Measurements from ENCODE around the gene CADM2.
"Not testable (repeated sequence)": the region's sequence is repeated elsewhere in the genome, so short reads cannot be mapped to it uniquely, and the experiment has no call there.

CADM2 gene

DNA sequence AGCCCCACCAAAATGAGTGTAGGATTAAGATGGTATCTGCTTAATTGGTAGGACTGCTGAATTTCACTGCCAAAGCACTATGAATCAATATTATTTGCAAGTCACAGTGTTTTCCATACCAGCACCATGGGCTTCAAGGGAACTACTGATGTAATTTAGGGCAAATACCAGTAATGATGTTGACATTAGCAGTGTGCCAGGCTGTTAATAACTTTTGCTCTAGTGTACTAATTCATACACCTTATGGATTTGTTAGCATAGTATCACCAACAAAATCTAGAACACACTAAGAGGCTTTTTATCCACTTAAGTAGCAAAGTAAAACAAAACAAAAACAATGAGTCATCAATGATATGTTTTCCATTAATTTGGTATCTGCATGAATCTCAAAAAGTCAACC is 888.2 kb downstream of the CADM2 start:
- no peak for DNase-seq

DNA sequence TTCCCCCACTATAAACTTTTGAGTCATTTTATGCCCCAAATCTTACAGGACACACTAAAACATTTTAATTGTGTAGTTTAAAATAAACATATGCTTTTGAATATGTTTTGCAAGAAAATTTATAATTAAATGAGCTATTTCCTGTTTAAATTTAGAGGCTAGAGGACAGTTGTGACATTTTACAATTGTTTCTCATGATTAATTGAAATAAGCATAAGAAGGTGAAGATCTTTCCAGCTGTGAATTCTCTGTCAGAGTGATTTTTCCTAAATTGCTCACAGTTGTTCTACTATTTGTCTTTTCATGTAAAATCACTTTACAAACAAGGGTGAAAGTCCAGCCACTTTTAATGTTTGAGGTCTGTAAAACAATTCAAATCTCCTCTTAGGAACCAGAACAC is 892.3 kb downstream of the CADM2 start:
- DNase-seq, result no peak

DNA sequence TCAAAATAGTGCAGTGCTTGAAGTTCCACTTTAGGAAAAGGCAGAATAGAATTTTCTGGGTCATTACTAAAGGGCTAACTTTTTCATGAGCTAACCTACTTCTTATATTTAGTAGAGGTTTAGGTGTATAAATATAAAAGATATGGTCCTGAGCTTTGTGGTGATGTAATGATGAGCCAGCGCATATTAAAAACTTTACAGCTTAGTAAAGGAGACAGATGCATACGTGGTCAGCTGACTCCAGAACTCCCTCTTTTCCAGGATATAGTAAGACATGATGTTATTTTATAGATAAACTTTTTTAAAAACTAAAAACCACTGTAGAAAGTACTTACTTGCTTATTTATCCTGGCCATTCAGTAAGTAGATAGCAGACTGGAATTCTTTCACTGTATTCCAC is 895.0 kb downstream of the CADM2 start:
- no peak for DNase-seq

DNA sequence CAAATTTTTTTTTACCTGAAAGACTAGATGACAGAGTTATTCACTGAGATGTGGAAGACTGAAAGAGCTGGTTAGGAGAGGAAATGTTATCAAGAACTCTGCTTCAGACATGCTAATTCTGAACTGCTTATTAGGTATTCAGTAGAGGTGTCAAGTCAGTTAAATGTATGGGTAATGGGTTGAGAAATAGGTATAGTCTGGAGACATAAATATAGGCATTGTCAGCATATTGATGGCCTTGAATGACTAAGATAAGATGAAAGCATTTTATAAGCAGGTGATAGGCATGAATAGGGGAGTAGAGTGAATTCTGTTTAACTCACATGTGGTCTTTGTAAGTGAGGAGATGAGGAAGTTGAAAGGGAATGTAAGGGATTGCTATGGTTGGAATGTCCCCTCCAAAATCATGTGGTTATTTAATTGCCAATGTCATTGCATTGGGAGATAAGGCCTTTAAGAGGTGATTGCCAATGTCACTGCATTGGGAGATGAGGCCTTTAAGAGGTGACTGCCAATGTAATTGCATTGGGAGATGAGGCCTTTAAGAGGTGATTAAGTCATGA is 904.2 kb downstream of the CADM2 start:
- no peak for DNase-seq

DNA sequence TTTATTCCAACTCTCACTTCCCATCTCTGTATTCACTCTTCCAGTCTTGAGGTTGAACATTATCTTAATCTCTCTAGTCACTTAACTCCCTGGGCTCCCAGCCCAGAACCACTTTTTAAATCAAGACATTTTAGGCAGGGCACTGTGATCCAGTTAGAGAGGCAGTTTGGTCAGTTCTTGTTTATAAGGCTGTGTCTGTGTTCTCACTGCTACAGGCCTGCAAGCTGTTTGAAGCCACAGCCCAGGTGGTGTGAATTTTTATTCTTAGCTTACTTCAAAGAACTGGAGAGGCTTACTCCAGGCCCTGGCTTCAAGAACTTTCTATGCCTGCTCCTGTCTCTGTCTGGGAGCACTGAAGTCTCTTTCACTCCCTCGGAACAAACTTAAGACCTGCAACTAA is 906.1 kb downstream of the CADM2 start:
- no peak for DNase-seq

DNA sequence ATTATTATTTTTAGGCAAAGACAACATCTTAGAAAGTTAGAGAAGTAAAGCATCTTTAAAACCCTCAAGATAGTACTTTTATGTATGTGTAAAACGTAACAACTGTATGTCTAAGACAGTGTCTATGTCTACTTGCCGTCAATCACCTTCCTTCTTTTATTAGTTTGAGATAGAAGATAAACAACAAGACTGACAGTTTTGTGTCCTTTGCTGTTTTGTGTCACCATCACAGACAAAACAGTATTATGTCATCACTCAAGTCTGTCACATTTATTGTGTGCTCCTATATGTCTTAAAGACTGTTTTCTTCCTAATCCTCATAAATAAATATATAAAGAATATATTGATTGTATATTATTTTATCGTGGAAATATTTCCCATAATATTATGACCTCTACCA is 908.3 kb downstream of the CADM2 start:
- DNase-seq, result no peak

DNA sequence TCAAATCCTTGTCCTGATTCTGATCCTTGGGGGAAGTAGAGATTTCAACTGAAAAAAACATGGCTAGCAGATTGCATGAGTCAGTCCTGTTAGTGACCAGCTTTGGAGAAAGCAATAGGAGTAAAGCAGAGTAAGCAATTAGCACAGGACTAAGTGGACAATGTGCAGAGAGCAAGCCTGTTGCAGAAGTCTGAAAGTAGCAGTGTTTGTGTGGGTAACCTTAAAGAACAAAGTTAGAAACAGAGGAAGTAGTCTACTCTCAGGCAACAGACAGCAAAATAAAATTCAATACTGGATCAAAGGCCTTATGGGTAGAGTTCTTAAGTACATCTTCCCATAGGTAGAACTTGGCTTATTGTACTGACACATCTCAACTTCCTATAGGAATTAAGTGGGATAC is 916.8 kb downstream of the CADM2 start:
- DNase-seq, result no peak

DNA sequence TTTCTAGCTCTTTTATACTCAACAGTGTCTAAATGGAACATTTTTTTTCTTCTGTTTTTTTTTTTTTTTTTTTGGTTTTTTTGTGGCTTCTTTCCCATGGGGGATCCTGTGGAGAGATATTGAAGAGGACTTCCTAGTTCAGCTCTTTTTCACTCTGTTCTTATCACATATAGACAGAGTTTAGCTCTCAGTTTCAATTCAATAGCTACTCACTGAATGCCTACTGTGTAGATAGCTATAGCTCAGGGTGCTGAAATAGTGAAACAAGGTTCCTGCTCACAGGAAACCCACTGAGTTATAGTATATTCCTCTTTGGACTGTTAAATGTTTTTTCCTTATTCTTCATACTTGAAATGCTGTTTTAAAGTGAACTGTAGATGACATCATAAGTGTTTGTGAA is 918.8 kb downstream of the CADM2 start:
- no peak for DNase-seq

DNA sequence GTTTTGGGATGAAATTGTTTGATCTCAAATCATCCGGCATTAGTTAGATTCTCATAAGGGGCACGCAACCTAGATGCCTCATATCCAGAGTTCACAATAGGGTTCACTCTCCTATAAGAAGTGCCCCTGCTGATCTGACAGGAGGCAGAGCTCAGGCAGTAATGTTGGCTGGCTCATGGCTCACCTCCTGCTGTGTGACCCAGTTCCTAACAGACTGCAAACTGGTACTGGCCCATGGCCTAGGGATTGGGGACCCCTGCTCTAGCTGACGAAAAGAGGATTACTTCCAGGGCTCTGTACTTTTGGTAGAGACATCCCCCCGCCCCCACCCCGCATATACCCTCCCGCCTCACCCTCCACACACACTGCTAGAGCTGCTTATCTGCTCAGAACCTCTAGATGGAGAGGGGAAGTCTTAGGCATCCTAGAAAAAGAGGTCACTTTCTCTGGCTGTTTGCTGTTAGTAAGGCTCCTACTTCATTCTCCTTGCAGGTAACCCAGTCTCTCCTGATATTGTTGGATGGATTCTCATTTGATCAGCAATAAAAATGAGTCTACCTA is 923.1 kb downstream of the CADM2 start:
- no peak for DNase-seq

DNA sequence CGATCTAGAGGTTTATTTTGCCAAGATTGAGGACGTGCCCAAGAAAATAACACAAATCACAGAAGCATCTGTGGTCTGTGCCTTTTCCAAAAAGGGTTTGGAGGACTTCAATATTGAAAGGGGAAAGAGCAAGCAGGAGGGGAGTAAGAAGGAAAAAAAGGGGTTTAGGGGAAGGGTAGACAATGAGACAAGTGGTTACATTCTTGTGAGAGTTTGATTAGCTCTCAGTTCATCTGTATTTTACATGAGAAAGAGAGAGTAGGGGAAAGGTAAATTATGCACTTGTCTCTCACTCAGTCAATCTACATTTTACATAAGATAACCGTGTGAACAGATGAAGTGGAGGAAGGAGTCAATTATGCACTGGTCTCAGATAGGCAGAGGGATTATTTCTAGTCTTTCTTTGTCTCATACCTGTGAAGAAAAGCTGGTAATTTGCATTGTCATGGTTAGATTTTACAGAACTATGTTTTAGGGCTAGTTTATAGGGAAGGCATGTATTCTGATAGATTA is 931.3 kb downstream of the CADM2 start:
- DNase-seq, result no peak

DNA sequence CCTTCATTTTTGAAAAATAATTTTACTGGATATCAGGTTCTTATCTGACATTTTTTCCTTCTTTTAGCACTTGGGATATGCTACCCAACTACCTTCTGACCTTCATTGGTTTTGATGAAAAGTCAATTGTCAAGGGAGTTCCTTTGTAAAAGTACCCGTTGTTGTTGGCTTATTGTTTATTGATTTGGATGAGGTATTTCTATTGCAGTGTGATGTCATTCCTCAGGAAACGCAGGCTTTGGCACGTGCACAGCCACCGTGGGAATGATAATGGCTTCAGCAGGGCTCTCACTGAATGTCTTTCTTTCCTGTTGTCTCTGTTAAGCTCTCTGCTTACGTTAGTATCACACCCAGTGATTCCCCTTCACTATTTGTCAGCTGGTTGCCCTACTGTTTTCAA is 944.6 kb downstream of the CADM2 start:
- DNase-seq, result no peak

DNA sequence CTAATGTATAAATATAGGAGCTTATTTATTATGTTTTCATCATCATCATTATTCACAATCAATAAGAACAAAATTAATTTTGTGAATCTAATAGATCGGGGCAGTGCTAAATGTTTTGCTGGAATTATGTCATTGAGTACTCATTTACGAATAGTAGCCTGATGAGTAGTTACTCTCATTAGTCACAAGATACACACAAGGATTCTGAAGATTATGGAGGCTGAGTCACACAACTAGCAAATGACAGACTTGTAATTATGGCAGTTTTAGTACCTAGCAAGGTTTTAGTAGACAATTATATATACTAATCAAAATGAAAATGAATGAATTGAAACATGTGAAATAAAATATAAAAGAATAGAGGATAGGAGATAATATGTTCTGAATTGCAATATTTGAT is 954.2 kb downstream of the CADM2 start:
- DNase-seq, result no peak

DNA sequence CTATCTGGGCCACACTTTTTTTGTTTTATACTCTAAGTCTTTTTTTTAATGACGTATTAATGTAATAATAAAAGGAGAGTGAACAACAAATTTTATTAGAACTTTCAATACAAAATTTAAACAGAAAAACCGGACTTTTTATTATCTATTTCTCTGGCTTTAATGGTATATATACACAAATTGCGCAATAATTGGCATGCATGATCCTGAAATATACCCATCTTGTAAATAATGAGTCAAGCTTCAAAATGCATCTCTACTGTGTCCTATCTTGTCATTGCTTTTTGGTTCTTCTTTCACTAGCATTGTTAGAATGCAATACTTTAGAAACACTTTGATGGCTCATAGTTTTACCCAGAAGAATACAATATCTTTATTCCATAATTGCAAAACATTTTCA is 963.6 kb downstream of the CADM2 start:
- no peak for DNase-seq

DNA sequence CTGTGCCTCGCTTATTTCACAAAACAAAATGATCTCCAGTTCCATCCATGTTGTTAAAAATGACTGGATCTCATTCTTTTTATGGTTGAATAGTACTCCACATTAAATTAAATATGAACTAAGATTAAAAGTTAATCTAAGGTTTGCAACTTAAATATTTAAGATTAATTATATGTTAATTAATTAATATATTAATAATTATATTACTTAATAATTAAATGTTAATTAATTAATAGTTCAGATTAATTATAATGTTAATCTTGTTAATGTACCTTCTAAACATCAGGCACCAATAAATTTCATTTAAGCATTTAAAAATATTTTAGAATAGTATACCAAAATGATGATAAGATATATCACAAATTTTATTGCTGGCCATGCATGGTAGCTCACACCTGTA is 971.9 kb downstream of the CADM2 start:
- no peak for DNase-seq

DNA sequence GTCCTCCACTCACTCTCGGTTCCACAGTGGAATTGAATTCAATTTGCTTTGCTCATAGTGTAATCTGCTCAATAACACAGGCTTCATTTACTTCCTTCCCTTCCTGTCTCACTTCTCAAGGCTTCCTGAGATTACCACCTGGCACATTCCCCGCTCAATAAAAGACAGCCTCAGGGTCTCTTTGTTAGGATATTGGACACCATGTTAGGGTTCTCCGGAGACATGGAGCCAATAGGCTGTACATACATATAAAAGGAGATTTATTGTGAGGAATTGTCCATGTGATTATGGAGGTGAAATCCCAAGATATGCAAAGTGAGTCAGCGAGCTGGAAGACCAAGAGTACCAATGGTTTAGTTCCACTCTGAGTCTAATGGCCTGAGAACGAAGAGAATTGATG is 974.5 kb downstream of the CADM2 start:
- no peak for DNase-seq

DNA sequence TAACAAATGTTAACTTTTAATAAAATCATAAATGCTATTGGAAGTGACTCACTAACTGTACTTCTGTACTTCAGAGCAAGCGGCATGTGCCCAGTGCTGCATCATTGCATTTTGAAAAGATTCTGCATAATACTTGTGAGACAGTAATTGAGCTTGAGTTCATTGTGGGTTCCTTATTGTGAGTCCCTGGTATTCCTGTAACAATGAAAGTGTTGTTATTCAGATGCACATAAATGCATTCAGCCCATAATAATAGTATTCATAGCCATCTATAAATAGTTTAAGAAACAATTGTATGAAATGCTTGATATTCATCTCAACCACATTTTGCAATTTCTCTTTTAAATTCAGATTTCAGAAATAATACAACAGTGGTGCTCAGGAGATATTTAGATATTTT is 976.4 kb downstream of the CADM2 start:
- DNase-seq, result no peak

DNA sequence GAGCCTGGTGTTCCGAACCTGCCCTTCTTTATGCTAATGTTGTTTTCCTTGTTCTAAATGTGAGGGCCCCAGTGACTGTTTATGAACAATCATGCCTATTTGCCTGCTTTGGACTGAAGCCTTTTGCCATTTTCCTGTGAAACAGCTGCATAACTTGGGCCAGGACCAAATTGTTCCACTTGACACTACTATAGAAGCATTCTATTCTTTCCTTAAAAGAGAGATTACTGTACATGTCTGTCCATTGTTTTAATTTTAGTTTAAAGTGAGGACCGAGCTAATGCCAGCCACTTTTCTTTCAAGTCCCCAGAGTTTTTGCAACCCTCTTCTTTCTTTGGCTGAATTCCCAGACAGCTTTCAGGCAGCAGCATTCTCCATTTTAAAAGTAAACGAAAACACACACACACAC is 980.3 kb downstream of the CADM2 start:
- peak; percentile 8 for DNase-seq

DNA sequence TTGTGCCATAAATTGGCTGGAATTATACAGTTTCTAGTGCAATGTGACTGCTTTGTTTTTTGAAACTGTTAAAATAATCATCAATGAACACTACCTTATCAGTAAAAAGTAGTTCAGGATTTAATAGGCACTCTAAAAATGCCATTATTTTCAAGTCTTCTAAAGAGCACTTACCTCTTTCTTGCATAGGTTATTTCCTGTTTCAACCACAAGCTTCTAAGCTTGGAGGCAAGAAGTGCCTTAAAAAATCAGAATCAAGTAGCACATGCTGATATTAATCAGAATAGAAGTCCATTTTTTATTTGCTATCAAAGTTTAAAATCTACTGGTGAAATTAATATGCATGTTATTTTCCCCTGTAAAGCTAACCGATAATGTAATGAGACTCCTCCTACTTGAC is 991.6 kb downstream of the CADM2 start:
- no peak for DNase-seq

DNA sequence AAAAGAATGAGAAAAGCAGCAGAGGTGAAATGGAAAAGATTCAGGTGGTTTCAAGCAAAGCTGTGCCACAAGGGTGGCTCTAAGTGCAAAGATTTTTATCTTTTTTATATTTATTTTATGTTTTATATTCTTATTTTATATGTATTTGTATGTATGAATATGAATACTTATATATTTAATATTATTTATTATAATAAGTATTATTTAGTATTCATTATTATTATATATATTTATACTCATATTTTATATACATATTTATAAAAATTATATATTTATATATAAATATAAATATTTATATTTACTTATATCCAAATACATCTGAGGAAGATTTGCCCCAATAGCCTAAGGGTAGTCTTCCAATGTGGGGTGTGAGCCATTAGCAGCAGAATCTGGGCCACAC is 1002.0 kb downstream of the CADM2 start:
- DNase-seq, result no peak

DNA sequence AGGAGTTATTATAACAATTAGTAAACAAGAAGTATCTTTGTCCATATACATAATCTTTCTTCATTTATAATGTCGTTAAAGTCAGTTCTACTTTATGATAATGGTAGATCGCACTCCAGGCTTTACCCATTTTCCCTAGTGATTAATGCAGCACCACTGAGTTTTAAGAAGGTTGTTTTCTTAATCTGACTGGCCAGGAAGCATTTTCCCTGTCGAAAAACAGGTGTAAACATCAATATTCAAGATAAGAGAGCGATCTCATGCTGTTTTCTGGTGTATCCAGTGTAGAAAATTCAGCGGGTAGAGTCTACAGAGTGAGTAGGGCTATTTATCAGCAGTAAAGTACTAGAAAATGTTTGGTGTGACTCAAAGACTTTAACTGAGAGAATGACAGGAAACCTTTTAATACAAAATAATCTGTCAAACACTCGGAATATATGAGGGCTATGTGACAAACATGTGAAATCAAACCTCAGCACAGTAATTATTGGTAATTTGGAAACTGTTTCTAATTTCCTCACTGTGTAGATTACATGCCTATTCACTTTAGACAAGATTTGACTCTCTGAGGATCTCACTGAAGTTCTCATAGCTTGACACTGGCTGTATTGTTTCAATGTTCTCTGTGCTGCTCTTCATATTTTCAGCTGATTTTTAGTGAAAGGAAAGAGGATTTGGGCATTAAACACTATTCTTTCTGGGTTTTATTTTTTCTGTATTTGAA is 1019.0 kb downstream of the CADM2 start:
- no peak for DNase-seq

DNA sequence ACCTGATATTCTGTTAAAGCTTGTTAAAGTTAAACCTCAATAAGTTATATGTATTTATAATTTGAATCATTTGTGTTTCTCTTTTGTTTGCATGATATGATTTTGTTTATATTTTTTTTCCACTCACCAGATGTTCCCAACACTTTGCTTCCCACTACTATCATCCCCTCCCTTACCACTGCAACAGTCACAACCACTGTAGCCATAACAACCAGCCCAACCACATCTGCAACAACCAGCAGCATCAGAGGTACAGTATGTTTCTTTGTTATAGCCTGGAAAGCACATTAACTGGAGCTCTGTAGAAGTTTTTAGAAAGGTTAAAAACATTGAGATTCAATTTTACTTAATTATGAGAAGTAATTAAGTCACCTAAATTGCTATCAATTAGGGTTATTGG is 1020.2 kb downstream of the CADM2 start:
- no peak for DNase-seq

DNA sequence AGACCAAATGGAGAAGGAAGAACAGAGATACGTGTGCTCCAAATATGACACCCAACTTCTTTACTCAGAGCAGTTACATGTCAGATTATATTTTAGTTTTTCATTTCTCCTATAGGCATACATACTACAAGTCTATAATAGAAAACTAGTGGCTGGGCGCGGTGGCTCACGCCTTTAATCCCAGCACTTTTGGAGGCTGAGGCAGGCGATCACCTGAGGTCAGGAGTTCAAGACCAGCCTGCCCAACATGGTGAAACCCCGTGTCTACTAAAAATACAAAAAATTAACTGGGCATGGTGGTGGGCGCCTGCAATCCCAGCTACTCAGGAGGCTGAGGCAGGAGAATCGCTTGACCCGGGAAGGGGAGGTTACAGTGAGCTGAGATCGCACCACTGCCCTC is 1030.8 kb downstream of the CADM2 start:
- not testable (repeated sequence) for DNase-seq

DNA sequence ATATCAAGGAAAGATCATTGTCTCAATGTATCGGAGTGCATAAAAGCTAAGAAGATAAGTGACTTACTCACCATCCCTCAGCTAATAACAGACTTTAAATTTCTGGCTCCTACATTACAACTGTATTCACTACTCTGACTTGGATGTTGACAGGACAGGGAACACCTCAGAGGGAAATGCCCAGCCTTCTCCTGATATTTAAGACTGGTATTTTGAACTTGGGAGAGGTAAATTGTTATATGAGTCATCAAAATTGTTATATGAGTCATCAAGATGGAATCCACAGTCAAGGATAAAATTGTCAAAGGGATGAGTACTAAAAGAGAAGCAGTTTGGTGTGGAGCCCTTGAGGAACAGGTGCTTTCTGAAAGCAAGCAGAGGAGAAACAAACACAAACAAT is 1070.8 kb downstream of the CADM2 start:
- DNase-seq, result no peak

DNA sequence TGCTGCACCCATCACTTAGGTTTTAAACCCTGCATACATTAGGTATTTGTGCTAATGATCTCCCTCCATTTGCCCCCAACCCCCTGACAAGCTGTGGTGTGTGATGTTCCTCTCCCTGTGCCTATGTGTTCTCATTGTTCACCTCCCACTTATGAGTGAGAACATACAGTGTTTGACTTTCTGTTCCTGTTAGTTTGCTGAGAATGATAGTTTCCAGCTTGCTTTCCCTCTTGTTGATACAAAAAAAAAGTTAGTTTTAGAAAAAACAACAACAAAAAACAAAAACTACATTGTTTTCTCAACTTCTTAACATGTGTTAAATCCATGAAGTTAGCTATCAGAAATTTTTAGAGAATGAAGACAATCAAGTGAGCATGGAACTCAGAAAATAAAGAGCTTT is 1079.1 kb downstream of the CADM2 start:
- no peak for DNase-seq

Measured in DMS 273 treated with DMSO at 0.1 percent for 48 hours (cell line).